ENCODE results near the gene NT5C3A.

Gene NT5C3A

GRCh38 chr7:33059635-33060034 is 2.9 kb downstream of the NT5C3A start:
- DNase-seq (ENCODE audit: low spot score), result no peak
- TF ChIP-seq, protein P1, sequence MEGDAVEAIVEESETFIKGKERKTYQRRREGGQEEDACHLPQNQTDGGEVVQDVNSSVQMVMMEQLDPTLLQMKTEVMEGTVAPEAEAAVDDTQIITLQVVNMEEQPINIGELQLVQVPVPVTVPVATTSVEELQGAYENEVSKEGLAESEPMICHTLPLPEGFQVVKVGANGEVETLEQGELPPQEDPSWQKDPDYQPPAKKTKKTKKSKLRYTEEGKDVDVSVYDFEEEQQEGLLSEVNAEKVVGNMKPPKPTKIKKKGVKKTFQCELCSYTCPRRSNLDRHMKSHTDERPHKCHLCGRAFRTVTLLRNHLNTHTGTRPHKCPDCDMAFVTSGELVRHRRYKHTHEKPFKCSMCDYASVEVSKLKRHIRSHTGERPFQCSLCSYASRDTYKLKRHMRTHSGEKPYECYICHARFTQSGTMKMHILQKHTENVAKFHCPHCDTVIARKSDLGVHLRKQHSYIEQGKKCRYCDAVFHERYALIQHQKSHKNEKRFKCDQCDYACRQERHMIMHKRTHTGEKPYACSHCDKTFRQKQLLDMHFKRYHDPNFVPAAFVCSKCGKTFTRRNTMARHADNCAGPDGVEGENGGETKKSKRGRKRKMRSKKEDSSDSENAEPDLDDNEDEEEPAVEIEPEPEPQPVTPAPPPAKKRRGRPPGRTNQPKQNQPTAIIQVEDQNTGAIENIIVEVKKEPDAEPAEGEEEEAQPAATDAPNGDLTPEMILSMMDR (IDR thresholded peaks at IDR 0.05; ENCODE audit: extremely low read depth, insufficient read depth, missing control alignments), result no peak
- in situ Hi-C loops (cut with MboI; ENCODE audit: low pct_unique_long_range_greater_than_20kb, low sequenced_read_pairs, unreplicated experiment), result no loop called here

DNA sequence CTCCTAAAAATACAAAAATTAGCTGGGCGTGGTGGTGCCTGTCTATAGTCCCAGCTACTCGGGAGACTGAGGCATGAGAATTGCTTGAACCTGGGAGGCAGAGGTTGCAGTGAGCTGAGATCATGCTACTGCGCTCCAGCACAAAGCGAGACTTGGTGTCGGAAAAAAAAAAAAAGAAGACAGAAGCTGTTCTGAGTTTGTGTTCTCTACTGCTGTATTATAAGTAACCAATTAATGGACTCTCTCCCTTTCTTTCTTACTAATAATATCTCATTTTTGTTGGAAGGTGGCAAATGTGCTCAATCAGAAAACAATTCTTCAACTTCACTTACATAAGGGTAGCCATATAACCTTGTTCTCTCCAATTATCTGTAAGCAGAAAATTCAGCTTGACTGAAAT is 7.4 kb downstream of the NT5C3A start:
- TF ChIP-seq, protein P1 (IDR thresholded peaks at IDR 0.05; ENCODE audit: extremely low read depth, insufficient read depth, missing control alignments), result no peak
- in situ Hi-C loops (cut with MboI; ENCODE audit: low pct_unique_long_range_greater_than_20kb, low sequenced_read_pairs, unreplicated experiment), result no loop called here
- no peak for DNase-seq (ENCODE audit: low spot score)

- in situ Hi-C loops (cut with MboI; ENCODE audit: low pct_unique_long_range_greater_than_20kb, low sequenced_read_pairs, unreplicated experiment), result no loop called here
- TF ChIP-seq, protein P1 (IDR thresholded peaks at IDR 0.05; ENCODE audit: extremely low read depth, insufficient read depth, missing control alignments), result no peak
- peak; percentile 16 for DNase-seq (ENCODE audit: low spot score)
Measured at GRCh38 chr7:33054261-33054964, 8.2 kb downstream of the NT5C3A start.

DNA sequence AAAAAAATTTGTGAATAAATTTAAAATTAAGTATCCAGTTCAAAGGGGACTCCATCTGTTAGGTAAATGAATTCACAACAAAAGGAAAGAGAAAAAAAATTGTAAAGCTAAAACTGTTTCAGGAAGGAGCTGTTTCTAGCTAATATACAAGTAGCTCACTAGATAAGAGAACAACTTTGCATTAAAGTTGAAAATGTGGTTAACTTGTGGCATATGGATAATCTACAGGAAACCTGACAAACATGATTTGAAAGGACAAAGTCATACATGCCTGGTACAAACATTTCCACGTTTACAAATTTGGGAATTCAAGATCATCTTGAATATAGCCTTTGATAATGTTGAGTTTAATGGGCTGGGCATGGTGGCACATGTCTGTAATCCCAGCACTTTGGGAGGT is 8.9 kb downstream of the NT5C3A start:
- no peak for DNase-seq (ENCODE audit: low spot score)

GRCh38 chr7:33050535-33051318 is 11.8 kb downstream of the NT5C3A start:
- in situ Hi-C loops (cut with MboI; ENCODE audit: low pct_unique_long_range_greater_than_20kb, low sequenced_read_pairs, unreplicated experiment), result no loop called here
- TF ChIP-seq, protein P1 (IDR thresholded peaks at IDR 0.05; ENCODE audit: extremely low read depth, insufficient read depth, missing control alignments), result peak; percentile 51
- peak; percentile 19 for DNase-seq (ENCODE audit: low spot score)

More for the DNA sequence above, 8.9 kb downstream of the NT5C3A start:
- in situ Hi-C loops (cut with MboI; ENCODE audit: low pct_unique_long_range_greater_than_20kb, low sequenced_read_pairs, unreplicated experiment), result no loop called here
- TF ChIP-seq, protein P1 (IDR thresholded peaks at IDR 0.05; ENCODE audit: extremely low read depth, insufficient read depth, missing control alignments), result no peak

- TF ChIP-seq, protein P1 (IDR thresholded peaks at IDR 0.05; ENCODE audit: extremely low read depth, insufficient read depth, missing control alignments), result no peak
- DNase-seq (ENCODE audit: low spot score), result no peak
- in situ Hi-C loops (cut with MboI; ENCODE audit: low pct_unique_long_range_greater_than_20kb, low sequenced_read_pairs, unreplicated experiment), result no loop called here
Measured at GRCh38 chr7:33048704-33049103, 13.9 kb downstream of the NT5C3A start.
